GM18520 (cell line): ENCODE measurements around the gene ENPP1.
"Not testable (repeated sequence)": the region's sequence is repeated elsewhere in the genome, so short reads cannot be mapped to it uniquely, and the experiment has no call there.

Experiments
- ATAC-seq: cut with Tn5 transposase; IDR thresholded peaks from one replicate; pipeline ENCODE4 v1.9.1; 2021; ENCODE audit not compliant: unreplicated experiment

Gene ENPP1

DNA sequence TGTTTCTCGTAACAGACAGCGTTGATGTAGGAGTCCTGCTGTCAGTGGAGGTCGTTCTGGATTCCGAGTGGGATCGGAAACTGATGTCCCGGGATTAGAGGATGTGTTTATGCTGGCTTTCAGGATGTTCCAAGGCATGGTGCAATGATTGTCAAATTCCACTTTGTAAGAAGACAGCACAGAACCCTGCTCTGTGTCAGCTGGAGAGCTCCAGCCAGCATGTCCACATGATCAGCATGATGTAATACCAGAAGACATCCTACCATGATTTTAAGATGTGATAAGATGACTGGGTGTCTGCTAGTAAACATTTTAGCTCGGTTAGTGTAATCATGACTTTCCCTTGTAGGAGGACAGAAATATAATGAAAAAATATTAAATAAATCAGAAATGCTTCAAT lies 20.3 kb downstream of the ENPP1 start:
- ATAC-seq = no peak

DNA sequence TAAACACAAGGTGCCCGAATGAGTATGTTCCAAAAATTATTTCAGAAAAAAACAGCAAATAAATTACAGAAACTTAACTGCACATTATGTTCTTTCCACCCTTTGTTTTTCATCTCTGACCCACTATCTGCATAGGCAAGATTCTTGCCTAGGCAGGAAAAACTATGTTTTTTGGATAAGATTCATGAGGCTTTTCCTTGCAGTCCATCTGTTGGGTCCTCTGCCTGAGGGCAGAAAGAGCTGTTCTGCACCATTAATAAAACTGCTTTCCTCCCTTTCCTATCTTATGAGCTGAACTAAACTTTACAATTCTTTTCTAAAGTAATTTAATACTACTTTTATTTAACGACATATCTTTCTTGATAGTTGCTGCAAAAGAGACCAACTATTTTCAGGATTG lies 21.1 kb downstream of the ENPP1 start:
- ATAC-seq = no peak

DNA sequence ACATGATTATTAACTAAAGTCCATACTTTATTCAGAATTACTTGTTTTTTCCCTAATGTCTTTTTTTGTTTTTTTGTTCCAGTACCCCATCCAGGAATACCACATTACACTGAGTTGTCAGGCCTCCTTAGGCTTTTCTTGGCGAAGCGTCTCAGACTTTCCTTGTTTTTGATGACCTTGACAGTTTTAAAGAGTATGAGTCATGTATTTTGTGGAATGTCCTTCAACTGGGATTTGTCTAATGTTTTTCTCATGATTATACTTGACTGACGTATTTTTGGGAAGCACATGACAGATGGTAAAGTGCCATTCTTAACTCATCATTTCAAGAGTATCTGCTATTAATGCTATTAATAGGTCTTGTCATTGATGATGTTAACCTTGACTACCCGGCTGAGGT lies 23.6 kb downstream of the ENPP1 start:
- no peak for ATAC-seq

DNA sequence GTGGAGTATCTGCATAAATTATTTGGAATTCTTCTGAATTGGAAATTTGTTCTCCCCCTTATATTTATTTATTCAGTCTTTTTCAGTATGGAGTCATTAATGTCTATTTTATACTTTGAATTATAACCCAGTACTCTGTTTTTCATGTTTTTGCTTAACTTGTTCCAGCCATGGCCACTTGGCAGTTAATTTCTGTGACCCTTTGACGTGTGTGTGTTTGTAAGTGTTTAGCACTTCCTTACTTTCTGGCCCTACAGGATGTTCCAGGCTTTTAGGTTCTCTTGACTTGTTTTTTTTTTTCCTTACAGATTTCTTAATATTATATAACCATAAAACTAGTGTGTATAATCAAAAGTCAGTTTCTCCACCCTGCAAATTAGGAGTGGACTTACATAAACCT lies 24.1 kb downstream of the ENPP1 start:
- no peak for ATAC-seq

DNA sequence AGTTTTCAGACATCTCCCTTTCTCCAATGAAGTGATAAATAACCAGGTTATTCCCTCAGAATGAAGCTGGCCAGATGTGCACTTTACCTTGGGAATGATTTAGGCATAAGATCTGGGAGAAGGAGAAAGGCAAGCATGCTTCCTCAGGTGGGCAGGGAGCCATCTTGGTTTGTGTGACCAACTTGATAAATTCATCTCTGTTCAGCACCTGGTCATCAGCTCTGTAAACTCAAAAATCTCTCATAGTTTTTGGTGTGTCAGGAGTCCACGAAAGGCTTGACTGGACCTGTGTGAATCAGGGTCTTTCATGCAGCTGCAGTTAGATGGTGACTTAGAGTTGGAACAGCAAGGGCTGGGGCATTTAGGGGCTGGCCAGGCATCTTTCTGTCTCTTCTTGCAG lies 24.5 kb downstream of the ENPP1 start:
- no peak for ATAC-seq

DNA sequence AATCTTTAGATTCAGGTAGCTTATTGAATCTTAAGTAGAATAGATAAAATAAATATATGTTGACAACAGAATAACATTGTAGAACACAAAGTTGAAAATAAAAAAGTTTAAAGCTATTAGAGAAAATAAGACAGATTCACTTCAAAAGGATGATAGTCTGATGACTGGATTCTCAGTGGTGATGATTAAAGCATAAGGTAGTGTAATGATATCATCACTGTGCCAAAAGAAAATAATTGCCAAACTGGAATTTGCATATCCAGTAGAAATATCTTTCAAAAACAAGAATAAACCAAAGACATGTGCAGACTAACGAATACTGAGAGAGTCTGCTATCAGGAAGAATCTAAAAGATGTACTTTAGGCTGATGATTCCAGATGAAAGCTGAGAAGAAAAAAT lies 30.2 kb downstream of the ENPP1 start:
- no peak for ATAC-seq

DNA sequence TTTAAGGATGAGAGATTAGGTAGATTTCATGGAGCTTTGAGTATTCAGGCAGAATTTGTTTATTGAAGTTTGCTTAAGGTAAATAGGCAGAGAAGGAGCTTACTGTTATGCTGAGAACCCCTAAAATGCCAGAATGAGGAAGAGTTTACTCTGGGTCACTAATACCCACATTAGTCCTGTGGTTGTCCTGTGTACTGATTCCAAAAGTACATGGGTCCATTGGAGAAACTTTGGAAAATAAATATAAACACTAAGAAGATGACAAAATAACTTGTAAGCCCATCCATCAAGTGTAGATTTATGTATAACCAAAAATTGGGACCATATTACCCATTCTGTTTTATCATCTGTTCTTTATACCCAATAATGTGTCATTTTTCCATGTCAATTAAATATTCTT lies 31.6 kb downstream of the ENPP1 start:
- no peak for ATAC-seq

DNA sequence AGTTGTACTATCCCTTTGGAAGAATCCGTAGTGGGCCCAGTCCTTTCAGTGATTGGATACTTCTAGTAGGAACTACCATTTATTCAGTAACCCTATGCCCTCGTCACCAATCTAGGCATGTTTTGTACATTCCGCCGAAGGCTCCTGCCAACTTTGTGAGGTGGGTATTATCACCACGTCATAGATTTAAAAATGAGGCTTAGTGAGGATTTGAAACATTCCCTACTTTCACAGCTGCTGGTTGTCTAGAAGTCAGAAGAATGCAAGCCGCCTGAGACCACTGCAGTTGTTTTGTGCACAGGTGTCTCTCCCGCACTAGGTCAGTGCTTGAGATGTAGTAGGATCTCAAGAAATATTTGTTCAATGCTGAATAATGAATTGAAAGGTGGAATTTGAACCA lies 32.6 kb downstream of the ENPP1 start:
- ATAC-seq = no peak

DNA sequence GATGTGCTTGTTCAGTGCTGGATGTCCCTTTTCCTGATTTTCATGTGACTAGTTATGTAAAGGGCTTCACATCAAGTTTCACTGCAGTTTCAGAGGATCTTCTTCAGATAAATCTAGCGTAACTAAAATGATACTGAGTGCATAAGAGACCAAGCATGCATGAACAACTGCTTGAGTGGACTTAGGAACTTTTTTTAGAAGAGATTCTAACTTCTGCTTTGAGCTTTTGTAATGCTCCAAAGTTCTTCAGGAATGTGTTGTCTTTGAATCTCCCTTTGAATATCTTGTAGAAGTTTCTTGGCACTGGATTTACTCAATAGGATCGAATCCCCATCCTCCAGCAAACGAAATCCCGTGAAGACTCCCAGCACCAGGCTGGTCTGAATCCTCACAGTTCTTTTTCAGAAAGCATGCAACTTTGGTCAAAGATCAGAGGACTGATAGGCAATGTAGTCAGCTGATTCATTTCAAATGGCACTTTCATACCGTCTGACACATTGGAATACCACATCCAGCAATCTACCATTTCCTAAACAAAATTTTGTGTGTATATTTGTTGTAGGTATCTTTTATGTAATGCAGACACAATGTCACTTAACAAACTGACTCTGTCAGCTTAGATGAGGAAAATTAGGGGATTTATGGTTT lies 33.2 kb downstream of the ENPP1 start:
- no peak for ATAC-seq

DNA sequence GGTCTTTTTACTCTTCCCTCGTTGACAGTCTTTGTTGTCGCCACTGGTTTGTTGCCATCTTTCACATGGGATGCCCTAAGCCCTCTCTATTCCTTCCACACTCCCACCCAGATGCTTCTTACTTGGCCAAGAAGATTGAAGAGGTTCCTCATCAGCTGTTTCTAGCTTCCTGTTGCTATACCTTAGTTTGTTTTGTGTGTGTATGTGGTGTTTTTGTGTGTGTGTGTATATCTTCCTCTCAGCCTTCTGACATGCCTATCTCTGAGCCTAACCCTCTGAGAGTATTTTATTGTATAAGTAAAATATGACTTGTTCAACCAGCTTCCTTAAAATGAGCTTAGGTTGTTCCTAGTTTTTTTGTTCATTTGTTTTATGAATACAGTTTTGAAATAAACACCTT lies 35.9 kb downstream of the ENPP1 start:
- no peak for ATAC-seq

DNA sequence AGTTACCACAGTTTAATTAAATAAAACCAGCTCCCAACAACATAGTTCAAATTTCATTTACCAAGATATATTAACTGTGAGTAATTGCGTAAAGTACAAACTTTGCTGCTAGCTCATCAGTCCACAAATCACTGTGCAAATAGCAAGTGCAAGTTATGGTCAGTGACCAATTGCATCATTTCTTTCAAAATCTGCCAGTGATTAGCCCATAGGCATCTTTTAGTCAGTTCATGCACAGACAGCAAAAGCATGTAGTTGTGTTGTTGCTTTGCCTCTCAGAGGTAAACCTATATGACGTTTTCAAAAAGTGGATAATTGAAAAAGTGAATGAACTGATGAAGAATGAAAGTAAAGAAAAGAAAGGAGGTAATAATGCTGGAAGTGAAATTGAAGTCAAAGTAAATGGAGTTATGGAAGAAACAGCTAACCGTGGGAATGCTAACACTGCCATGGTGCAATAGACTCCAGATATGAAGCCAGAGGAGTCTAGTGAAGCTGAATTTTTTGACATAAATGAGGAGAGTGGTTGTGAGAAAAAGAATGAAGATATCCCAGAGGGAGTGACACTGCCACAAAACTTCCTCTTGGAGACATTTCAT lies 36.5 kb downstream of the ENPP1 start:
- no peak for ATAC-seq

DNA sequence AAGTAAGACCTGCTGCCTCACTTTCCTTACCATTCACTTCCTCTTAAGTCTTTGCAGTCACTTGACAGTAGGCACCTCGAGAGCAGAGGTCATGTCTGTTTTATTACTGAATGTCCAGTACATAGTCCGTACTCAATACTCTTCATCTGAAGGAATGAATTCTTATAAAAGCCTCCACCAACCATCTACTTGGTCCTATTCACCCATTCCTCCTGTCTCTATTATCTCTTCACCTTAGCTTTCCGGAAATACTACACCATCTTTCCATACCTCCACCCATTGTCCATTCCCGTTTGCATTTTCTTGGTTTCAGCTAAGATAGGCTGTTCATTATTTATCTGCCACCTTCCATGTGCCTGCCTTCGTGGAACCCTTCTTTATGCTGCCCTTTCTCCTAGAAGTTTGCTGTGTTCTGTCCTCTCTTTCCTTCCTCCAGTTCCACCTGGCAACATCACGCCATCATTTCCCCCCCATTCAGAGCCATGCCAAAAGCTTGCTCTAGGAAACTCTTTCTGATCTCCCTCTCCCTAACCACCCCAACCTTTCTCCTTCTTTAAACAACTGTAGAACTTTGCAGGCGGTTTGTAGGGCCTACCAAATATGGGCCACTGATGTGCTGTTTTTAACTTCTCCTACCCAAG lies 38.3 kb downstream of the ENPP1 start:
- no peak for ATAC-seq

DNA sequence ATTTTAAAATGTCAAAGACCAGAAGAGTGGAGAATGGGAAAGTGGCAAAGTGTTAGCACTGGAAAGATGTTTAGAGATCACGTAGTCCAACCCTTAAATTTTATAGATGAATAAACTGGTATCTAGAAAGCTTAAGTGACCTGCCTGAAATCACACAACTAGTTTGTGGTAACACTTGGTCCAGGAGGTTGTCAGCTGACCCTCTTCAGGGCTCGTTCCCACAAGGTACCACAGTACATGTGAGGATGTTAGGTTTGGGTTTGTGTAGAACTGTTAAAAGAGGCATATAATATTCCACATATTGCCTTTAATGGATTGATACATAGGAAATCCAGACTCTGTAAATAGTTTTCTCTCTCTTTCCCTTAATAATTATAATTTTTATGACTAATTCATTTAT lies 39.1 kb downstream of the ENPP1 start:
- no peak for ATAC-seq

DNA sequence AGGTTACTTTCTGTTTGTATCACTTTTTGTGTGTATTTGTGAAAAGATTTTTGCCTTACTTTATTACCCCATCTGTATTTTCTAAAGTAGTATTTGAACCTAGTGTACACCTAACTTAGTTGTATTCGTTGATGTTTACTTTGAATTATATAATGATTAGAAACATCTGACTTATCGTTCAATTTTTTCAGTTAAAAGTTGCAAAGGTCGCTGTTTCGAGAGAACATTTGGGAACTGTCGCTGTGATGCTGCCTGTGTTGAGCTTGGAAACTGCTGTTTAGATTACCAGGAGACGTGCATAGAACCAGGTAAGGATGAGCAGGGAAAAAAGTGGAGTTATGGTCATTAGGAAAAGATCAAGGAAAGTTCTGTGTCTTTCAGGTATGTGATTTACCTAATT lies 42.0 kb downstream of the ENPP1 start:
- no peak for ATAC-seq

DNA sequence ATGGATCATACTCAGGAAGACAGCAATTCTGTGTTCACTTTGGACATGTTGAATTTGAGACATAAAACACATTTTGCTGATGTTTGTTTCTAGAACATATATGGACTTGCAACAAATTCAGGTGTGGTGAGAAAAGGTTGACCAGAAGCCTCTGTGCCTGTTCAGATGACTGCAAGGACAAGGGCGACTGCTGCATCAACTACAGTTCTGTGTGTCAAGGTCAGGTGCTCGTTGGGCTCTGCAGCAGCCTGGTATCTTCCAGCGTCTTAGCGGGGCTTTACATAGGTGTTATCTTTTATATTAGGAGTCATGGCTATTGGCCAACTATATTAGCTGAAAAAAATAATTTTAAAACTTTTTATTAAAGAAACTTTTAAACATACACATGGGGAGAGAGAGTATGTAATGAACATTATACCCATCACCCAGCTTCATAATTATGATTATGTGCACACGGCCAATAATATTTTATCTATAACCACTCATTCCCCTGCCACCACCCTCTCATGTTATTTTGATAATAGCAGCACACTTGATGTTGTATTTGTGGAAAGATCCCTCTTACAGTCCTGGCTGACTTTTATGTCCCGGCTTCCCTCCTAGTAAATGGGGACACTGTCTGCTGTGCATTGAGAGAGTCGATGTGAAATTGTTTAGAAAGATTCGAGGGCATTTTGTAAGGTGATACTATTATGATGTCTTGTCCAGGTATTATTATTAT lies 43.4 kb downstream of the ENPP1 start:
- no peak for ATAC-seq

DNA sequence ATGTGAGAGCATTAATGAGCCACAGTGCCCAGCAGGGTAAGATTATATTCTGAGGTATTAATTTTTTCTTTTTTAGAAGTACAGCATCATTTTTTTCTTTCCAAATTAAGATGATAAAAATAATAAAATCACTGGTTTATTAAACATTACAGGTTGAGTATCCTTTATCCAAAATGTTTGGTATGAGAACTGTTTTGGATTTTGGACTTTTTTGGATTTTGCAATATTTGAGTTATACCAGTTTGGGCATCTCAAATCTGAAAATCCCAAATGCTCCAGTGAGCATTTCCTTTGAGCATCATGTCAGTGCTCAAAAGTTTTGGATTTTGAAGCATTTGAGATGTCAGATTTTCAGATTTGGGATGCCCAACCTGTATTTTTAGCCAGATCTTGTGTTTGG lies 44.4 kb downstream of the ENPP1 start:
- no peak for ATAC-seq

DNA sequence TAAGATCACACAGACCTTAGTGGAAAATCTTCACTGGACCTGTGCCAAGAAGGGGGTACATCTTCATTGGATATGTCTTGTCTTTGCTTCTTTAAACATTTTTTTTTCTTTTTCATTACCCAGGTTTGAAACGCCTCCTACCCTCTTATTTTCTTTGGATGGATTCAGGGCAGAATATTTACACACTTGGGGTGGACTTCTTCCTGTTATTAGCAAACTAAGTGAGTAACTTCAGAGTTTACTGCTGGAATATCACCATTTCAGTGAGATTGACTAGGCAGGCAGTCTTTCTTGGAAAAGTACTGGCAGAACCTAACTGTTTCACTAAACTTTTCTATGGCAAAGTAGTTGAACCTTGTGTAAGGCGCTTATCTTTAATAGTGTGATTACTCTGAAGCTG lies 47.0 kb downstream of the ENPP1 start:
- ATAC-seq = no peak

DNA sequence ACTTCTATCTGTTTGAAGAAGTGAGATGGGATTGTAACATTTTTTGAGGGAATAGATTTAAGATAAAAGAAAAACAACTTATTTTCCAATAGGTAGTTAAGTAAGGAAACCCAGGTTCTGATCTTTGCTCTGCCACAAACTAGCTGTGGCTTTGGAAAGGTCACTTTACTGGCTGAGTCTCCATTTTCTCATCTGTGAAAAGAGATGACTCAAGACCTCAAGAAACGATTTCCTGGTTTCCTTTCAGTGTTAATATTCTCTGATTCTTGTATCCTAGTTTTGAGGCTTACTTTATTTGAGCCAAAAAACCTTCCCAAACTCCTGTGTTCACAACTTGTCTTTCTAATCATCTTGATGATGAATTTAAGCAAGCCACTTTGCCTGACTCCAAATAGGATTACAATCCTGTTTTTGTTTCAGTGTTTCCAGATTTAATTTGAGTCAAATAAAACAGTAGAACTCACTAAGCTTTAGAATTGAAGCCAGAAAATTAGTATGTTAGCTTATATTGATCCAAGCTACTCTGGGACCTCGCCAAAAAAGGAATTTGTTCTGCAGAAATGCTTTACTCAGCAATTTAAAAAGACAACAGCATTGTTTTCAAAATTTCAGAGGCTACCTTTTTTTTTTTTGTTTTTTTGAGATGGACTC lies 51.1 kb downstream of the ENPP1 start:
- ATAC-seq = no peak

DNA sequence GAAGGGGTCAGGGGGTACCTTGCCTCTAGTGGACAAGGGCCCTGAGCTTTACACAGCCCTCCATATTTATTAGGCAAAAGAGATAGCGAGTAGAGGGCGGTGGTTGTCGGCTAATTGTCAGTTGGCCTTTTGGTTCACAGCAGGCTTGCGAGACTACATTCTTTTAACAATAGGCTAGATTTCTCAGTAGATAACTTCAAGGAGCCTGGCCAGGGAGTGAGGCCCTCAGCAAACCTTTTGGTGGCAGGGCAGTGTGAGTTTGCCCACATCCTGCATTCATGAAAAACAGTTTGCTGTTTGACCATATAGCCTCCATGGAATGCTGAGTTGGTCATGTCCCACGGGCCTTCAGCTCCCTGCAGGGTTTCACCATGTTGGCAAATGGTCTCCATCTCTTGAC lies 51.8 kb downstream of the ENPP1 start:
- not testable (repeated sequence) for ATAC-seq

DNA sequence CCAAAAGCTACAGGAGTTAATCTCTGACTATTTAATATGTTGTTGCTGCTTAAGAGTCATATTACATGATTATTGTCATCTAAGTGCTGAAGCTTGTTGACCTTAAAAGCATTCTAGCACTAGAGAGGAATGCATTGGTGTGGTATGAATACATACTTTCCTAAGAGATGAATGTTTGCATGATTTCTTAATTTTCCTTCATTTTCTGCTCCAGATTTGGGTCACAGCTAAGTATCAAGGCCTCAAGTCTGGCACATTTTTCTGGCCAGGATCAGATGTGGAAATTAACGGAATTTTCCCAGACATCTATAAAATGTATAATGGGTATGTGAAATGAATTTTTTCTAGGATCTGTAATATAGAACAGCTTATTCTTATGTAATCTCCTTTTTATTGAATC lies 53.6 kb downstream of the ENPP1 start:
- no peak for ATAC-seq

DNA sequence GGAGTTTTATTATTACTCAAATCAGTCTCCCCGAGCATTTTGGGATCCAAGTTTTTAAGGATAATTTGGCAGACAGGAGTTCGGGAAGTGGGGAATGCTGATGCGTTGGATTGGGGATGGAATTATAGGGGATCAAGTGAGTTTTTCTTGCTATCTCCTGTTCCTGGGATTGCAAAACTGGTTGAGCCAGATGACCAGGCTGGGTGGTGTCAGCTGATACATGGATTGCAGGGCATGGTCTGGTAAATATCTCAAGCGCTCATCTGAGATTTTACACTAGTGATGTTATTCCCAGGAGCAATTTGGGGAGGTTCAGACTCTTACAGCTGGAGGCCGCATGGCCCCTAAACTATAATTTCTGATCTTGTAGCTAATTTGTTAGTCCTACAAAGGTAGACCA lies 54.7 kb downstream of the ENPP1 start:
- ATAC-seq = no peak

DNA sequence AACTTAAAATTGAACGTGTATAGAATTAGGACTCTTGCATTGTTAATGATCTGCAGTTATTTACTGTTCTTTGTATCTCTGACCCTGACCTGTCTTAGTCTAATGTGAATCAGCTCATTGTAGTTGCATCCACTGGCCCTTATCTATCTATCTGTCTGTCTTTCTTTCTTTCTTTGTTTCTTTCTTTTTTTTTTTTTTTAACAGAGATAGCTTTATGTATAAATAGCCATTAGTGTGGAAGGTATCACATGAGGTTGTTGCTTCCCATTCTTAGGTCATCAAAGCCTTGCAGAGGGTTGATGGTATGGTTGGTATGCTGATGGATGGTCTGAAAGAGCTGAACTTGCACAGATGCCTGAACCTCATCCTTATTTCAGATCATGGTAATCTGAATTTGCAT lies 59.9 kb downstream of the ENPP1 start:
- no peak for ATAC-seq
